Measurements from ENCODE around the gene TRMT10B. TPM values are rescaled to one million over a fixed set of nuclear protein-coding genes. Genes with fewer than 3 reads are reported as not detected.
"Not testable (repeated sequence)": the region's sequence is repeated elsewhere in the genome, so short reads cannot be mapped to it uniquely, and the experiment has no call there.

Gene TRMT10B
- total and polyA plus RNA-seq, 5 experiments from 2014 or later = 14.7 to 30.2 (median 20.8) TPM

GRCh38 chr9:37758747-37759146, 5.1 kb downstream of the TRMT10B start:
- peaks cover 15 to 47% (median 34%) of the 10 kb centered on the region in 4 donors for H3K4me1 Mint-ChIP-seq
- no peak for ATAC-seq
- H3K4me3 Mint-ChIP-seq = no peak overlapping the region
- POLR2A ChIA-PET = no interaction called here
- peaks cover 0 to 28% (median 1%) of the 10 kb centered on the region in 3 donors for H3K36me3 Mint-ChIP-seq
- H3K27ac Mint-ChIP-seq = peak overlapping the region in 2 of 10 donors; percentile 15 to 17
- H3K9me3 Mint-ChIP-seq = no peaks in the 10 kb centered on the region
- H3K27me3 Mint-ChIP-seq = no peaks in the 10 kb centered on the region
- DNase-seq = no peak

- Mint-ChIP-seq H3K36me3 (peaks cover 0 to 43% (median 9%) of the 10 kb centered on the region in 3 donors), H3K9me3 (no peaks in the 10 kb centered on the region), H3K4me1 (peaks cover 4 to 29% (median 18%) of the 10 kb centered on the region in 4 donors), H3K27me3 (no peaks in the 10 kb centered on the region), H3K4me3 (no peak overlapping the region), H3K27ac (no peak overlapping the region)
- POLR2A ChIA-PET = interaction anchor here (0.6 kb wide), 1 partner anchor 32 kb away, joined by 3 read pairs; no protein-coding TSS in a partner anchor
- ATAC-seq = no peak
- no peak for DNase-seq
Observed at GRCh38 chr9:37760416-37761161, 7.0 kb downstream of the TRMT10B start.

- peaks cover 4 to 24% (median 10%) of the 10 kb centered on the region in 4 donors for H3K4me1 Mint-ChIP-seq
- DNase-seq = no peak
Observed at GRCh38 chr9:37761511-37761910, 7.9 kb downstream of the TRMT10B start.

GRCh38 chr9:37765263-37765662, 11.7 kb downstream of the TRMT10B start:
- H3K27ac Mint-ChIP-seq, POLR2A ChIA-PET, H3K9me3 Mint-ChIP-seq, DNase-seq, H3K27me3 Mint-ChIP-seq, ATAC-seq, H3K4me3 Mint-ChIP-seq: not testable (repeated sequence)
- Mint-ChIP-seq H3K4me1 (peaks cover 2 to 23% (median 6%) of the 10 kb centered on the region in 4 donors), H3K36me3 (peaks cover 0 to 62% (median 9%) of the 10 kb centered on the region in 3 donors)

More at GRCh38 chr9:37761511-37761910, 7.9 kb downstream of the TRMT10B start:
- Mint-ChIP-seq H3K27me3 (no peaks in the 10 kb centered on the region), H3K9me3 (no peaks in the 10 kb centered on the region), H3K27ac (peak overlapping the region in 4 of 10 donors; percentile 36 to 91 (median 84)), H3K4me3 (no peak overlapping the region), H3K36me3 (peaks cover 0 to 48% (median 9%) of the 10 kb centered on the region in 3 donors)
- ATAC-seq = no peak
- POLR2A ChIA-PET = no interaction called here

GRCh38 chr9:37769306-37769705, 15.7 kb downstream of the TRMT10B start:
- Mint-ChIP-seq H3K9me3 (no peaks in the 10 kb centered on the region), H3K27ac (peak overlapping the region in 5 of 10 donors; percentile 25 to 75 (median 44)), H3K36me3 (peaks cover 0 to 62% (median 5%) of the 10 kb centered on the region in 3 donors), H3K4me3 (no peak overlapping the region), H3K27me3 (no peaks in the 10 kb centered on the region), H3K4me1 (peaks cover 0 to 19% (median 5%) of the 10 kb centered on the region in 4 donors)
- DNase-seq = no peak
- no peak for ATAC-seq
- POLR2A ChIA-PET = interaction anchor here (1.5 kb wide), 1 partner anchor 15 kb away, joined by 6 read pairs; the partner anchor contains the start of gene EXOSC3

GRCh38 chr9:37769995-37770394, 16.4 kb downstream of the TRMT10B start:
- Mint-ChIP-seq H3K4me3 (no peak overlapping the region), H3K36me3 (peaks cover 0 to 62% (median 4%) of the 10 kb centered on the region in 3 donors), H3K27ac (peak overlapping the region in 5 of 10 donors; percentile 6 to 55 (median 47)), H3K4me1 (peaks cover 0 to 21% (median 5%) of the 10 kb centered on the region in 4 donors), H3K9me3 (no peaks in the 10 kb centered on the region), H3K27me3 (no peaks in the 10 kb centered on the region)
- ATAC-seq (no peak), DNase-seq (no peak)
- POLR2A ChIA-PET = interaction anchor here (1.5 kb wide), 1 partner anchor 15 kb away, joined by 6 read pairs; the partner anchor contains the start of gene EXOSC3

- Mint-ChIP-seq H3K9me3 (no peaks in the 10 kb centered on the region), H3K4me1 (peaks cover 0 to 8% (median 4%) of the 10 kb centered on the region in 4 donors), H3K4me3 (no peak overlapping the region), H3K27ac (peak overlapping the region in 7 of 10 donors; percentile 7 to 70 (median 55)), H3K27me3 (no peaks in the 10 kb centered on the region), H3K36me3 (peaks cover 5 to 76% (median 7%) of the 10 kb centered on the region in 3 donors)
- DNase-seq (no peak), ATAC-seq (no peak)
- POLR2A ChIA-PET = interaction anchor here (1.7 kb wide), 1 partner anchor 9 kb away, joined by 5 read pairs; the partner anchor contains the start of gene EXOSC3
Observed at GRCh38 chr9:37775216-37775919, 21.8 kb downstream of the TRMT10B start.

GRCh38 chr9:37776328-37776727, 22.7 kb downstream of the TRMT10B start:
- H3K27ac Mint-ChIP-seq = peak overlapping the region in 1 of 10 donors; percentile 41
- POLR2A ChIA-PET = no interaction called here

GRCh38 chr9:37778534-37778933, 24.9 kb downstream of the TRMT10B start:
- H3K9me3 Mint-ChIP-seq = no peaks in the 10 kb centered on the region
- no peak for DNase-seq
- H3K4me3 Mint-ChIP-seq = no peak overlapping the region
- H3K4me1 Mint-ChIP-seq = peaks cover 13 to 28% (median 21%) of the 10 kb centered on the region in 4 donors
- peak overlapping the region in 2 of 10 donors; percentile 6 to 73 for H3K27ac Mint-ChIP-seq
- no peaks in the 10 kb centered on the region for H3K27me3 Mint-ChIP-seq
- peaks cover 7 to 81% (median 13%) of the 10 kb centered on the region in 3 donors for H3K36me3 Mint-ChIP-seq
- POLR2A ChIA-PET = no interaction called here
- no peak for ATAC-seq

More at GRCh38 chr9:37776328-37776727, 22.7 kb downstream of the TRMT10B start:
- Mint-ChIP-seq H3K9me3 (no peaks in the 10 kb centered on the region), H3K36me3 (peaks cover 5 to 79% (median 7%) of the 10 kb centered on the region in 3 donors), H3K27me3 (no peaks in the 10 kb centered on the region), H3K4me3 (no peak overlapping the region), H3K4me1 (peaks cover 0 to 10% (median 5%) of the 10 kb centered on the region in 4 donors)
- no peak for DNase-seq
- ATAC-seq = no peak

GRCh38 chr9:37784291-37784615, 30.6 kb downstream of the TRMT10B start:
- peak overlapping the region; percentile 92 to 99 (median 96) for H3K27ac Mint-ChIP-seq
- H3K4me3 Mint-ChIP-seq = peak overlapping the region; percentile 95 to 99 (median 97)
- H3K4me1 Mint-ChIP-seq = peaks cover 18 to 46% (median 39%) of the 10 kb centered on the region in 4 donors
- H3K36me3 Mint-ChIP-seq = peaks cover 0 to 41% (median 8%) of the 10 kb centered on the region in 3 donors
- ATAC-seq (peak in 1 of 2 donors; percentile 3), DNase-seq (no peak)
- POLR2A ChIA-PET = interaction anchor here (1.2 to 3.7 kb wide), 8 partner anchors 10 to 319 kb away, joined by 3 to 58 read pairs (median 7); partner anchors contain the start of genes DCAF10 and ZBTB5
- peaks cover 0 to 3% (median 0%) of the 10 kb centered on the region in 5 donors for H3K27me3 Mint-ChIP-seq
- H3K9me3 Mint-ChIP-seq = no peaks in the 10 kb centered on the region

- H3K4me1 Mint-ChIP-seq = peaks cover 18 to 46% (median 39%) of the 10 kb centered on the region in 4 donors
- H3K27ac Mint-ChIP-seq = peak within 1 kb of the TSS; percentile 92 to 99 (median 96)
- no peaks in the 10 kb centered on the region for H3K9me3 Mint-ChIP-seq
- POLR2A ChIA-PET = interaction anchor here (0.7 to 3.7 kb wide), 10 partner anchors 11 to 320 kb away, joined by 3 to 58 read pairs (median 6); partner anchors contain the start of genes DCAF10 and ZBTB5
- H3K27me3 Mint-ChIP-seq = peaks cover 0 to 3% (median 0%) of the 10 kb centered on the region in 5 donors
- peaks cover 0 to 36% (median 8%) of the 10 kb centered on the region in 3 donors for H3K36me3 Mint-ChIP-seq
- peak; percentile 94 to 95 for ATAC-seq
- DNase-seq = peak; percentile 71 to 90 (median 82)
- H3K4me3 Mint-ChIP-seq = peak within 1 kb of the TSS; percentile 95 to 99 (median 97)
Observed at GRCh38 chr9:37784616-37785483, 31.2 kb downstream of the TRMT10B start, which contains the start of gene EXOSC3. TSS of gene EXOSC3 (minus strand) at chr9:37785064. CDS start at chr9:37785044, 20 bp downstream.
